HG02623 (cell line): Measurements from ENCODE around the gene S100A13.
A peak's percentile ranks its signal among the peaks of the same experiment; 100 is the strongest.
"Not testable (repeated sequence)": the region's sequence is repeated elsewhere in the genome, so short reads cannot be mapped to it uniquely, and the experiment has no call there.

Source experiments
- ATAC-seq: cut with Tn5 transposase; IDR thresholded peaks from one replicate; pipeline ENCODE4 v1.9.1; 2021; ENCODE audit warnings: moderate library complexity; ENCODE audit not compliant: unreplicated experiment

Gene S100A13

DNA sequence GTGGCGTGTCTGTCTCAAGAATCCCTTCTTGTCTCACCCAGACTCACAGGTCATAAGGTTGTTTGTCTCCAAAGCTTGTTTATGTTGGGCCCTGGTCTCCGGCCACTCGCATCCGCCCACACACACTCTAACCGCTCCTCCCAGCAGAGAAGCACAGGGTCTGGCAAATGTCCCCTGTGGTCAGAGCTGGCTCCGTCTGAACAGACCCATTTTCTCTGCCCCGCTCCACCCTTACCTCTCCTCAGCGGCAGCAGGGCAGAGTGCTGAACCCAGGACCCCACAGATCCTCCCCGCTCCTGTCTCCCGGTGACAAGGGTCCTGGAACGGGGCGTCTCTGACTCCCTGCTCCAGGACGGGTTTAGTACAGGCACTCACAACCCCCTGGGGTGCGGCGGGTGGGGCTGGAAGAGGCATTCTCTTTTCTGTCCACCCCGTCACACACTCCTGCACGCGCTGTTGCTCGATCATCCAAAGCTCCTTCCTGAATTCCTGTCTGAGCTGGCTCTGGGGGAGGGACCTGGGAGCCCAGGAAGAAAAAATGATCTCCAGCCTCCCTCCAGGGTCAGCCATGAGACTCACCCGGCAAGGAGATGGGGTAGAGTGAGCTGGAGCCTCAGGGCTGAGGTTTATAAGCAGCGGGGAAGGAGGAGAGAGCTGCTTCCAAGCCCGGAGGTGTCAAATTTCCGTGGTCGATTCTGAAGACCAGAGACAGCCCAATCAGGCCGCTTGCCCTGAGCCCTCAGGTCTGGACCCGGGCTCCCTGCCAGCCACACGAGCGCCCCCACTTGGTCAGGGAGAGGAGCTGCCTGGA is at the start of gene S100A13:
TSS of gene S100A13 (minus strand) at position 602 of the 811 bp plus-strand sequence. CDS start 1,033 bp downstream, outside the sequence.
- no peak for ATAC-seq

DNA sequence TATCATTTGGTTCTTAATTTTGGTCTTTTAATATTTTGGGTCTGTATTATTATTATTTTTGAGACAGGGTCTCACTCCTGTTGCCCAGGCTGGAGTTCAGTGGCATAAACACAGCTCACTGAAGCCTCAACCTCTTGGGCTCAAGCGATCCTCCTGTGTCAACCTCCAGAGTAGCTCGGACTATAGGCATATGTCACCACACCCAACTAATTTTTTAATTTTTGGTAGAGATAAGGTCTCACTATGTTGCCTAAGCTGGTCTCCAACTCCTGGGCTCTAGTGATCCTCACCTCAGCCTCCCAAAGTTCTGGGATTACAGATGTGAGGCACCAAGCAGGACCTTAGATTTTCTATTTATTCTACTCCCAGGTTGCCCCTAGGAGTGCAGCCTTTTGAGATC is 46.2 kb upstream of the S100A13 start:
- ATAC-seq = no peak

DNA sequence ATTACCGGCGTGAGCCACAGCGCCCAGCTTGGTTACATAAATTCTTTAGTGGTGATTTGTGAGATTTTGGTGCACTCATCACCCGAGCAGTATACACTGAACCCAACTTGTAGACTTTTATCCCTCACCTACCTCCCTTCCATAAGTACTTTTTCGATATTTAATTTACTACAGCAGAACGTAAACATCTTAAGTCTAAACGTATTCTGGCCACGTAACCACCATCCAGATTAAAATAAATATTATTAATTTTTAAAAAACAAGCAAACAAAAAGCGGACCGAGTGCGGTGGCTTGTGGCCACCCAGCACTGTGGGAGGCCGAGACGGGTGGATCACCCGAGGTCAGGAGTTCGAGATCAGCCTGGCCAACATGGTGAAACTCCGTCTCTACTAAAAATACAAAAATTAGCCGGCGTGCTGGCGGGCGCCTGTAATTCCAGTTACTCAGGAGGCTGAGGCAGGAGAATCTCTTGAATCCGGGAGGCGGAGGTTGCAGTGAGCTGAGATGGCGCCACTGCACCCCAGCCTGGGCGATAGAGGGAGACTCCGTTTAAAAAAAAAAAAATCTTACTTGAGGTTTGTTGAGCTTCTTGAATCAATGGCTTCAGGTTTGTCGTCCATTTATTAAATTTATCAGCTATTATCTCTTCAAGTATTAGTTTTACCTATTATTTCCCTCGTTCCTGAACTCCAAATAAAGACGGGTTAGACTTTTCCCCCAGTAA is 44.5 kb upstream of the S100A13 start:
- peak; percentile 17 for ATAC-seq

DNA sequence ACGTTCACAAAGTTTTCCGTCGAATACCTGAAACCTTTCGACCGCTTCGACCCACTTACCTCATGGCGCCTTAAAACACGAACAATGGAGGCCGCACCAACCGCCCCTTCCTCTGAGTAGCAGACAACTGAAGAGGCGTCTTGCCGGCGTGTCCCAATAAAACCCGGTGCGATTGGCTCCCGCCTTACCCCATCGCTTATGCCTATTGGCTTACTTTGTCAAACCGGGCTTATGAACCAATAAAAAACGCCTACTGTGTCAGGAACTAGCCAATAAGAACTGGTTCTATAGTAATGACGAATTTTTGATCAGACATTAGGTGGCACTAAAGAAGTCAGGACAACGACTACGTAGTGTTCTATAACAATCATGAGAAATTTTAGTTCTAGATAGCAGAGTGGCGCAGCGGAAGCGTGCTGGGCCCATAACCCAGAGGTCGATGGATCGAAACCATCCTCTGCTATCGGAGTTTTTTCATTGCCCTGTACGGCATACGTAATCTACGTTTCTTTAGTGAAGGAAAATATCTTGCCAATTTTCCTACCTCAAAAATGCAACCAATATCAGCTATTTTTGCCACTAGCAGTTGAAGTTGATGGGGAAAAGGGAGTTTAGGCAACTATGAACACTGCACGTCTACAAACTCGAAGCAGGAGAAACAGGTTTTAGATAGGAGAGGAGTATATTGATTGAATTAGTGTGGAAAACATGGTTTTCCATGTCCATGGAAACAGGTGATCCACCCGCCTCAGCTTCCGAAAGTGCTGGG is 43.7 kb upstream of the S100A13 start, which contains the start of gene ILF2:
TSS of gene ILF2 (minus strand) at position 135 of the 769 bp plus-strand sequence. CDS start at position 64, 71 bp downstream.
- peak; percentile 96 for ATAC-seq

DNA sequence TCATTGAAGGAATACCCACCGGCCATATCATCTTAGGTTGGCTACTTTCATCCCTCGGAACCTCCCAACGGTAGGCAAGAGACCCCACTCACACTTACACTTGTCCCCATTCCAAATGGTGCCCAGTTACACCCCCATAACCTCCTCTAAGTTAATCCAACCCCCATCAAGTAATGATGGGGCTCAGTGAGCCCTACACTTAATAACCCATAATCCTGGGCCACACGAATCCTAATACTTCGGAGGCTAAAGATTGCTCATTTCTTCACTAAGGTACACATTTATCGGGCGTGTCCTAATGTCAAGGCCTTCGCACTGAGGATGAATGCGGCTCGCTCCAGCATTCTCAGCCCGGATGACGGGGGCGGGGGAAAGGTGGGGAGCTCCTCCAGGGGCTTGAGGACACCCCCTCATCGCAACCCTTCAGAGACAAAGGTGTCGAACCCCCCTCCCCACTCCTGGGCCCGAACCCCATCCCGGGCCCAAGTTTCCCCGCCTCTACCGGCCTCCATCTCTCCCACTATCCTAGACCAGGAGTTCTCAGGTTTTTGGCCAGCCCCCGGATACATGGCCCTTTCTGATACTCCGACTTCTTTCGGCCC is 43.1 kb upstream of the S100A13 start:
- no peak for ATAC-seq

DNA sequence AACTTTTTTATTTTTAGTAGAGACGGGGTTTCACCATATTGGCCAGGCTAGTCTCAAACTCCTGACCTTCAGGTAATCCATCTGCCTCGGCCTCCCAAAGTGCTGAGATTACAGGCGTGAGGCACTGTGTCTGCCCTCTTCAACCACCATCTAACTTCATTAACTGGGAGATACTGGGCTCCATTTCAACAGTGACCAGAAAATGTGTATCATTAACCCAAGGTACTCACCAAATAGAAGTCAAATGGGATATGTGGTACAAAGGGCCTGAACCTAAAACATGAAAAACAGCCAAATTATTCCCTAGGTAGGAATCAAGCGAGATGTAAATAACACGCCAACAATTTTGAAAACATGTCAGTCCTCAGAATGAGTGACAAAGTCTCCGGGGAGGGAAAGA is 42.3 kb upstream of the S100A13 start:
- no peak for ATAC-seq

DNA sequence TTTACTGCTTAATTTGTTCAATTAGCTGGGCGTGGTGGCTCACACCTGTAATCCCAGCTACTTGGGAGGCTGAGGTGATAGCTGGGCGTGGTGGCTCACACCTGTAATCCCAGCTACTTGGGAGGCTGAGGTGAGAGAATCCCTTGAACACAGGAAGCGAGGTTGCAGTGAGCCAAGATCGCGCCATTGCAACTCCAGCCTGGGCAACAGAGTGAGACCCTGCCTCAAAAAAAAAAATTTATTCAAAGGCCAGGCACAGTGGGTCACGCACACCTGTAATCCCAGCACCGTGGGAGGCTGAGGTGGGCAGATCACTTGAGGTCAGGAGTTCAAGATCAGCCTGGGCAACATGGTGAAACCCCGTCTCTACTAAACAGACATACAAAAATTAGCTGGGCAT is 41.4 kb upstream of the S100A13 start:
- not testable (repeated sequence) for ATAC-seq

DNA sequence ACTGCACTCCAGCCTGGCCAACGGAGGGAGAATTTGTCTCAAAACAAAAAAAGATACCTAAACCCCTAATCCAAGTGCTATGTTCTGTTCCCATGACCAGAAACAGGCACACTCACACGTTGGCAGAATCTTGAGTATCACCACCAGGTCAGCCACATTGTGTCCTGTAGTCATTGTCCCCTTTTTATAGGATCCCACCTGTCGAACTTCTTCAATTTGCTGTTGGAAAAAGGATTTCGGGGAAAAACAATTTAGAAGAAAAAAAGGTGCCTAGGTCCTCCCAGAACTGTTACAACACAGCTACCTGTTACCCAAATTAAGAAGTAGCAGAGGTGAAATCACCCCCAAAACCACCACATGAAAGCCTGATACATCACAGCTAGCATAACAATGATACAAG is 40.1 kb upstream of the S100A13 start:
- ATAC-seq = no peak

DNA sequence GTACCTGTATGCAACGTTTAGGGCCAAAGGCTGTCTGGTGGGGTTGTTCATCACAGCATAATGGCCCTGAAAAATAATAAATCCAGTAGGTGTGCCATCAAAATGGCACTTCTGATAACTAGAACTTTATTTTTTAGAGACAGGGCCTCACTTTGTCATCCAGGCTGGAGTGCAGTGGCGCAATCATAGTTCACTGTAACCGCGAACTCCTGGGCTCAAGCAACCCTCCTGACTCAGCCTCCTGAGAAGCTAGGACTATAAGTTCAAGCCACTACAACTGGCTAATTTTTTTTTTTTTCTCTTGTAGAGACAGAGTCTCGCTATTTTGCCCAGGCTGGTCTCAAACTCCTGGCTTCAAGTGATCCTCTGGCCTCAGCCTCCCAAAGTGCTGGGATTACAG is 35.9 kb upstream of the S100A13 start:
- ATAC-seq = no peak

DNA sequence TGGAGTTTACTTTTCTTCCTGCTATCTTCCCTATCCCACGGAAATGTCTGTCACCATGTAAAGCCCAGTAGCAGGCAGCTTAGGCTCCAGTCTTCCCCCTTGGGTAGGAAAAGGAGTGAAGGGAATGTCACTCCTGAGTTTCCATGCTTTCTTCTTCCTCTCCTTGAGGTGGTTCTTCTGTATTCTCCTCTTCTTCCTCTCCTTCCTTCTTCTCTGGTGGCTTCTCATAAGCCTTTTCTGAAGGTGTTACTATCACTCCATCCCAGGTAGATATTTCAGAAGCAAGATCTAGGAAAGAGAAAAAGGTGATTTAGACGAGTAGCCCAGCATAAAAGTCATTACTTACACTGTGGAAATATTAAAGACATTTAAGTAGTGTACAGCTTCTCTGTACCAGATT is 35.0 kb upstream of the S100A13 start:
- ATAC-seq = no peak

DNA sequence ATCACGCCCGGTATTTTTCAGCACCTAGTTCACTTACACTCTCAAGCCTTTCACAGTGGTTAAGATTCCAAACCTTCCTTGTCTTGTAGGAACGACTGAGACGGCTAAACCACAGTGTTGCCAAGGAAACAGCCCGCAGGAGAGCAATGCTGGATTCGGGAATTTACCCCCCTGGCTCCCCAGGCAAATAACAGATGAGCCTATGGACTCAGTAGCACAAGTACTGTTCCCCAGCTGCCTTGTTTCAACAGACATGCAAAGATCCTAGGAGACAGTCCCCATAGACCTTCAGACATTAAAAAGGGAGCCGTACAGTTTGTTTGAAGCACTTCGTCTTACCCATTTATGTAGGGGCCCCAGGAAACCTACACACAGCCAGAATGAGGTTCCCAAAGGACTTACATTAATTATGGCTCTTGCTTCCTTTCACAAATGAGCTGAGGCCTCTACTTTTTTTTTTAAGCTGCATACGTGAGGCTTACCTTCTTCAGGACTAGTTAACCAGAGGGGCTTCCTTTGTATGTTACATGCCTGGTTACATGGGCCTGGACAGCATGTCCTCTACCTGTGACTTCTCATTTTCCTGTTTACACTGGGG is 33.9 kb upstream of the S100A13 start:
- no peak for ATAC-seq

DNA sequence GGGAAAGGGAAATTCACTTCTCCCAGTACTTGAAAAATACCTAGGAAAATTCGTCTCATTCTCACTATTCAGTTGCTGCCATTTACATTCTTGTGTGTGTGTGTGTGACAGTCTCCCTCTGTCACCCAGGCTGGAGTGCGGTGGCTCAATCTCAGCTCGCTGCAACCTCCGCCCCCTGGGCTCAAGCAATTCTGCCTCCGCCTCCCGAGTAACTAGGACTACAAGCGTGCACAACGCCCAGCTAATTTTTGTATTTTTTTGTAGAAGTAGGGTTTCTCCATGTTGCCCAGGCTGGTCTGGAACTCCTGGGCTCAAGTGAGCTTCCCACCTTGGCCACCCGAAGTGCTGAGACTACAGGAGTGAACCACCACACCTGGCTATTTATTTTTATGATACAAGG is 32.4 kb upstream of the S100A13 start:
- ATAC-seq = no peak

DNA sequence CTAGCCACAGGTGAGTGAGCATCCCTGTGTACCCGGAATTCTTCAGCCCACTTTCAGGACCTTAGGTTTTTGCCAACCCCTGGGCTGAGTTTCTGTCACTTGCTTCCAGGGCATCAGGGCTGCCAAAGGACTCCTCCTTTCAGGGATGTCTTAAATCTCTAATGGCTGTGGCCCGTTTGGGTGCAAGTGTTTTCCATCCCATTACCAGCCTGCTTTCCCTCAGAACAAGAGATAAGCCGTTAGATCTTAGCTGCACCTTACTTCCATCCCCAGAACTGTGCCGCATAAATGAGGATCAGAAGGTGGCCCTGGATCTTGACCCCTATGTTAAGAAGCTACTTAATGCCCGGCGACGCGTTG is 31.9 kb upstream of the S100A13 start:
- ATAC-seq = no peak

DNA sequence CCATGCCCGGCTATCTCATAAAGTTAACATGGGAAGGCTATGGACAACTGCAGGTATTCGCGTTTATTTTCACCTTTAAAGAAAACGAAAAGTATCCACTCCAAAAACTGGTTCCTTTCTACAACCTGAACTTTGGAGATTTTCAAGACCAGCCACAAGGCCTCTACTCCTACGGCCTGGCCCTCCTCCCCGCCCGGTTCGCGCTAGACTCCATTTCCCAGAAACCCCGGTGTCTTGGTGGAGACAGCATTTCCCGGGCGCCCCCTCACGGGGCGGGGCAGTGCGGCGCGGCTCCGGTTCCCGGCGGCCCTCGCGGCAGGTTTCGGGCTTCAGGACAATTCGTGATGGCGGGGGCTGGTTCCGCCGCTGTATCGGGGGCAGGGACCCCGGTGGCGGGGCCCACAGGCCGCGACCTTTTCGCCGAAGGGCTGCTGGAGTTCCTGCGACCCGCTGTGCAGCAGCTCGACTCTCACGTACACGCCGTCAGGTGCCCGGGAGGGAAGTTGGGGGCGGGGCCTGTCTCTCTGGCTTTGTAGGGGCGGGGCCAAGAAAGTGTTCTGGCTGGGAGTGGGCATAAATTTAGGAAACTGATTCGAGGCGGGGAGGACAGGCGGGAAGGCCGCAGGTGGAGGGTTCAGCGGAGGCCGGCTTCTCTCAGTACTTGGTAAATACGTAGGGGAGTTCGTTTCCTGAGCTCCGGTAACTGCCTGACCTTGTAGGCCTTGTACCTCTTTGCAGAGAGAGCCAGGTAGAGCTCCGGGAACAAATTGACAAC is 31.3 kb upstream of the S100A13 start, which contains the start of gene SNAPIN:
TSS of gene SNAPIN (plus strand) at position 304 of the 775 bp plus-strand sequence. CDS start at position 345, 41 bp downstream.
- ATAC-seq = peak; percentile 94

DNA sequence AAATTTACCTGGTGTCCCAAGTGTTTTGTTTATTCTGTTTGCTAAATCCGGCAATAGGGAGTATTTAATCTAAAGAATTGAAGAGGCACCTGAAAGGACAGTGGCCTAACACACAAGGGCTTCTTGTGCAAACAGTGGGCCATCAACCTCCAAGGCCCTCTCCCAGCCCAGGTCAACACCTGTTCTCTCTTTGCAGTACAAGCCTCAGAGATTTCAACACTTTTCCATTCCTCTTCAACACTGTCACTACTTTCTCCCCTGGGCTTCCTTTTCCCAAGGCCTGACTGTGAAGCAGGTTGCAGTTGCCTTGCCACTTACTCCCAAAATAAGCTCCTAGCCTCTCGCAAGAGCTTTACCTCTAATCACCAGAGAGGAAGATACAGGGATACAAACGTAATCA is 28.0 kb upstream of the S100A13 start:
- no peak for ATAC-seq

DNA sequence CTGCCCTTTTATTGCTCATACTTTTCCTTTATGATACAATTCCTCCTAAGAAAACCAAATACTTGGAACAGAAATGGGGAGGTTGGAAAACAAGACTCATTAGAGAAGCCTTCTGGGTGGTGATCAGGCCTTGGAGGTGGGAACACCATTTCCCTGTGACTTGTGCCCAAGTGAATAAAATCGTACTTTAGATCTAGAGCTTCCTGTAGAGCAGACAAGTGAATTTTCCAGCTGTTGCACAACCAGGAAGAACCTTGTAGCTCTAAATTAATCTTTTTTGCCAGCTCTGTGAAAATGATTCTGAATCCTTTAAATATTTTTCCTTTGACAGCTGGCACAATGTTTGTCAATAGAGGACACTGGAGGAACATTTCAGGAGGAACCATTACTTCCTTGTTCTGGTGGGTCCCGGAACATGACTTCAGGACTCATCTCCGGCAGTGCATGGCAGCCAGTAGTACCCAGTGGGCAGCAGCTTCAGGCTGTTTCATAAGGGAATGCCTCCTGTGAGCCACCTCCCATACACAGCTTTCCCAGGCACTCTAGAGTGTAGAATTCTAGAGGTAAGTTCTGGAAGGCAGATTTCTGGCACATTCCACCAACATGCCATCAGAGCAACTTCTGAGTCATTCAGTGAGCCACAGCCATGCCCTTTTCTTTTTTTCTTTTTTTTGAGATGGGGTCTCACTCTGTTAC is 25.6 kb upstream of the S100A13 start:
- ATAC-seq = no peak

DNA sequence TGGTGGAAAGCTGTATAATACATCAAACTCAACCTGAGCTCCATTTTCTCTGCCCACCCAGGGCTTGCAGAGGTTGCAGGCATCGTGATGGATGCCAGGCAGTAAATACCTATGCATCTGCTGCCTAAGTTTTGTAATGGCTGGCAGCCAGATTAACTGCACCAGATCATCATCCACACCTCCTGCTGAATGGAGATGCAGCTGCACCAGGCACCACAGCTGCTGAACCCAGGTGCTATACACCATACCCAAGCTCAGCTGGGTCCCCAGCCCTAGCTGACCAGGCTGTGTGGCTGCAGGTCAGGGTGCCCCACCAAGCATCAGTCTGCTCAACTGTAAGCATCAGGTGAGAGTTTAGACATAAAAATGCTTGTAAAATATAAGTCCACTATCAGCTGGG is 24.5 kb upstream of the S100A13 start:
- no peak for ATAC-seq

DNA sequence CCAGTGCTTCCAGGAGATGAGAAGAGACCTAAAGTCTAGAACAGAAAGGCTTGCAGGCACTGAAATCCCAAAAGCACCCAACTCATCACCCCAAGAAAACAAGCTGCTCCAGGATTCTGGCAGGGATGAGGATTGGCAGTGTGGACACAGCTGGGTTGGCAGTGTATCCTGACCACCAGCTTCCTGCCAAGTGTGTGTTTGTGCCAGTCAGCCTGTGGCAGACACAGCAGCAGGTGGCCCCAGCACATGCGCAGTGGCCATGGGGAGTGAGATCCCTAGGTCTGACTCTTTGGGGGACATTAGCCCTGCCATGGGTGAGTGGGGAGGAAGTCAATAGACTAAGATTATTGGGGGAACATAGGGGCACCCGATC is 22.5 kb upstream of the S100A13 start:
- no peak for ATAC-seq

DNA sequence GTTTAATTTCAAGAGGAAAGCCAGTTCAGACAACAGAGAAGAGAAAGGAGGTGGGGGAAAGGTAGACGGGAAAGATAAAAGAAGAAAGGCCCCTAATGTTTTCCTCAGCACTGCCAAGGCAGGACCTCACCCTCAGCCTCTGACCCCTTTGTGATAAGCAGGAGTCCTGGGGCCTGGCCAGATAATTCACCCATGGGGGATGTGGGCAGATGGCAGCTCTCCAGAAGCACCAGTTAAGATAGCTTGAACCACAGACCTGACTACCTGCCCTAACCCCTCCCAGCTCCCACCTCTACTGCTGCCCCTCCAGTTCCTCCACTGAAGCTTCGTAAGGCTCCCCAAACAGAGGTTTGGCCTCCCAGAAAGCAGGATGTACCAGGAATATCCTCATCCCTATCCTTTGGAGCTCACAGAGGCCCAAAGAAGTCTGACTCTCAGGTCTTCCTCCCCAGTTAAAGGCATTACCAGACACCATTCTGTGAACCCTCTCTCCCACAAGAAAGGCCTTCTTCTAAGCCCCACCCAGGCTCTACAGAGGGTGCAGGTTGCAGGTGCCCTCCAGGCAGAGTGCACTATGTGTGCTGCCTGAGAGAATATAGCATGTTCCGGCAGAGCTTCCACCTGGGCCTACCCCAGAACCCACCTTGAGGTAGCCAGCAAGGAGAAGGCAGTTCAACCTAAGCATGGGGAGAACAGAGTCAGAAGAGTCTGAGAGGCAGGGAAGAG is 22.0 kb upstream of the S100A13 start:
- ATAC-seq = no peak
